NCI-H2171 treated with DMSO at 0.1 percent for 48 hours (cell line): ENCODE measurements around the gene MAPKAP1.
"Not testable (repeated sequence)": the region's sequence is repeated elsewhere in the genome, so short reads cannot be mapped to it uniquely, and the experiment has no call there.

ENCODE experiments used
- DNase-seq: peaks from one replicate; lab custom pipeline; 2025; lab: John Stamatoyannopoulos, UW

The MAPKAP1 gene

DNA sequence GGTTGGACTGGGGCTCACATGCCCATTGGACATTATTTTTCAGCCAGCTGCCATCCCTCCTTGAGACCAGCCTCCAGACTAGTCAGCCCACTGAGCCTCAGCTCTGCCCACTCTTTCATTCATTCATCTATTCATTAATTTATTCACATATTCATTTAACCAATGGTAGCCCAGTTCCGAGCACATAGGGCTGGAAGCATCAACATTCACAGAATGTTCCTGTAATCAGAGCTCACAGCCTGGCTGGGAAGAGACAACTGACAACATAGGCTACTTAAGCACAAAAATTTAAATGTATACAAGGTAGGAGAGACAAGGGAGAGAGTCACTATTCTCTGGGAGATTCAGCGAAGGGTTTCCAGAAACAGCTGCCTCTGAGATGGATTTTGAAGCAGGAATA is 23.2 kb upstream of the MAPKAP1 start:
- no peak for DNase-seq

GRCh38 chr9:125726456-125727132 is 19.6 kb upstream of the MAPKAP1 start:
- DNase-seq, result no peak

DNA sequence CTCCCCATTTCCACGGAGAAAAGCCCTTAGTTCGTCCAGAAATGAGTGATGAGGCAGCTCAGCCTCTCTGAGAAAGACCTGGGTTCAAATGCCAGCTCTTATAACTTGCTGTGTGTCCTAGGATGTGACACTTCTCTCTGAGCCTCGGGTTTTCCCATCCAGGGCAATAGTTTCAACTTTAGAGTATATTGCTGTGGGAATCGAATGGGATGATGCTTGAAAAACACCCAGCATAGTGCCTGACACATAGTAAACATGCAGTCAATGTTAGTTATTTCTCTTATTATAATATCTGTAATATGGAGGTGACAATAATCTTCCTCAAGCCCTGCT is 430 bp upstream of the MAPKAP1 start:
- no peak for DNase-seq

GRCh38 chr9:125705893-125706292 is 1.1 kb downstream of the MAPKAP1 start:
- DNase-seq, result no peak

- no peak for DNase-seq
Measured at GRCh38 chr9:125703662-125704061, 3.3 kb downstream of the MAPKAP1 start.

GRCh38 chr9:125701351-125701750 is 5.7 kb downstream of the MAPKAP1 start:
- DNase-seq, result no peak

DNA sequence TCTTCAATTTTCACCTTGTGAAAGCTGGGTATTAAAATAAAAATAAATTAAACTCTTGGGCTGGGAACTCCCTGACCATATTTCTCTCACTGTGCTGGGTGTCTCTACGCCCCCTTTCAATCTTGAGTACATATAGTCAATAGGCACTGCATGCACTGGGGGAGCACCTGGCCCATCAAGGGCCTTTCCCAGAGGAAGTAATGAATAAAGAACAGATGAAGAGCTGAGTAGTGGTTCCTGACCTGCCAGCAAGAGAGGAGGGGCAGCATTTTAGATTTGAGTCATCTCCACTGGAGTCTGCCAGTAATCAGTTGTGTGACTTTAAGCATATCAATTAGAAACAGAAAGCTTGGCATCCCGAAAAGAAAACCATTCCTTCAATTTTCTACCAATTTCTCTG is 6.2 kb downstream of the MAPKAP1 start:
- no peak for DNase-seq

DNA sequence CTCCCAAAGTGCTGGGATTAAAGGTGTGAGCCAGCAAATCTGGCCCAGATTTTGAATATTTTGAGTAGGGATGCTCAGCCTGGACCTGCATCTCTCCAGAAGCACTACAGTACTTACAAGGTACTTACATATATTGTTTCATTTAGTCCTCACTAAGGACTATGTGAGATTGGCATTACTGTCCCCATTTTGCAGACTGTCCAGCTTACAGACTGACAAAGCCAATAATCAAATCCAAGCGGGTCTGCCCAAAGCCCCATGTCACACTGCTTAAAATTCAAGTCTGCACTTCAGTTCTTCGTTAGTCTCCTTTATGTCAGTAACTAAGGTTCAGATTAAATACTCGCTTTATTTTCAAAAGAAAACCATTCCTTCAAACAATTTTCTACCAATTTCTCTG is 7.1 kb downstream of the MAPKAP1 start:
- no peak for DNase-seq

- no peak for DNase-seq
Measured at GRCh38 chr9:125696106-125696647, 10.8 kb downstream of the MAPKAP1 start.

DNA sequence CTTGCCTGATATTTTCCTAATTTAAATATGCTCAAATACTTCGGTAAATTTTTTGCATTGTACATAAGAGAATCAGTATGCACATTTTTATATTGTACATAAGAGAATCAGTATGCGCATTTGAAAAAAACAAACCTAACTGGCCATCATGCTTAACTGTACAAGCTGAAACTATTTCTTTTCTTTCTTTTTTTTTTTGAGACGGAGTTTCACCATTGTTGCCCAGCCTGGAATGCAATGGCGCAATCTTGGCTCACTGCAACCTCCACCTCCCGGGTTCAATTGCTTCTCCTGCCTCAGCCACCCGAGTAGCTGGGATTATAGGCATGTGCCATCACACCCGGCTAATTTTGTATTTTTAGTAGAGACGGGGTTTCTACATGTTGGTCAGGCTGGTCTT is 11.5 kb downstream of the MAPKAP1 start:
- not testable (repeated sequence) for DNase-seq

- no peak for DNase-seq
Measured at GRCh38 chr9:125694478-125694877, 12.5 kb downstream of the MAPKAP1 start.

GRCh38 chr9:125693492-125693891 is 13.5 kb downstream of the MAPKAP1 start:
- not testable (repeated sequence) for DNase-seq

GRCh38 chr9:125691869-125692268 is 15.1 kb downstream of the MAPKAP1 start:
- no peak for DNase-seq

- DNase-seq, result no peak
Measured at GRCh38 chr9:125690679-125691078, 16.3 kb downstream of the MAPKAP1 start.

- DNase-seq, result no peak
Measured at GRCh38 chr9:125687163-125687863, 19.7 kb downstream of the MAPKAP1 start.

DNA sequence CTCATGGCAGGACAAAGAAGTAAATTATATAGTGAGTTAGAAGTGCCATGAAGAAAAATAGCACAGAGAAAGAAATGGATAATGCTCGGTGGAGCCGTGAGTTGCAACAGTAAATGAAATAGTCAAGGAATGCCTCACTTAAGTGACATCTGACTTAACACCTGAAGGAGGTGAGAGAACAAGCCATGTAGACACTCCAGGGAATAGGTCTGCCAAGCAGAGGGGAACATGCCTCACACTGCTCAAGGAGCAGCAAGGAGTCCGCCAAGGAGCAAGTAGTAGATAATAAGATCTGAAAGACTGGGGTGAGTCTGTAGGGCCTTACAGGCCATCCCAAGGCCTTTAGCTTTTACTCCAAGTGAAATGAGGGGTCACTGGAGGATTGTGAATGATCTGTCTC is 21.8 kb downstream of the MAPKAP1 start:
- DNase-seq, result no peak

DNA sequence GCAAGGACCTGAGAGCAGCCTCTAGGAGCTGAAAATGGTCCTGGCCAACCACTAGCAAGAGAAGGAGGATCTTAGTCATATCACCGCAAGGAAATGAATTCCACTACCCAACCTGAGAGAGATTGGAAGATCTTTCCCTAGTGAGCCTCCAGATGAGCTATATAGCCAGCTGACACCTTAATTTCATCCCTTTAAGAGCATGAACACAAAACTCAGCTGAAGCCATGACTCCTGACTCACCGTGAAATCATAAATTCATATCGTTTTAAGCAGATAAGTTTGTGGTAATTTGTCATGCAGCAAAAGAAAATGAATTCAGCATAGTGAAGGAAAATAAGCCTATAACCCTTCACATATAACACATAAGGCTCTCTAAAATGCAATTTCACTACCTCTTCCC is 23.5 kb downstream of the MAPKAP1 start:
- DNase-seq, result no peak

DNA sequence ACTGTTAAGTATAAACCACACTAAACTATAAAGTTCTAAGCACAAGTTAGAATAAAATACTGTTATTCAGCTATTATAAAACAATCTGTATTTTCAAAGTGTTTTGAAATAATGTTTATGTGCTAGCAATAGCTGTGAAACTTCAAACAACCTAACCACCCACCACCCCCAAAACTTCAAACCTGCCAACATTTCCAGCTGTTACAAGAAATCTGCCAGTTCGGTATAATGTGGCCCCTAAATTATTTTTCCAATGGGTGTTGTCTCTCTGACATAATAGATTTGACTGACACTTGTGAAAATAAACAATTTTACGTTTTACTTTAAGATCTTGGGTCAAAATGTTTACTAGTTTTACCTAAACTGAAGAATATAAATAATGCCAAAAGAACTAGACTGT is 24.7 kb downstream of the MAPKAP1 start:
- no peak for DNase-seq

- no peak for DNase-seq
Measured at GRCh38 chr9:125681657-125682056, 25.4 kb downstream of the MAPKAP1 start.

DNA sequence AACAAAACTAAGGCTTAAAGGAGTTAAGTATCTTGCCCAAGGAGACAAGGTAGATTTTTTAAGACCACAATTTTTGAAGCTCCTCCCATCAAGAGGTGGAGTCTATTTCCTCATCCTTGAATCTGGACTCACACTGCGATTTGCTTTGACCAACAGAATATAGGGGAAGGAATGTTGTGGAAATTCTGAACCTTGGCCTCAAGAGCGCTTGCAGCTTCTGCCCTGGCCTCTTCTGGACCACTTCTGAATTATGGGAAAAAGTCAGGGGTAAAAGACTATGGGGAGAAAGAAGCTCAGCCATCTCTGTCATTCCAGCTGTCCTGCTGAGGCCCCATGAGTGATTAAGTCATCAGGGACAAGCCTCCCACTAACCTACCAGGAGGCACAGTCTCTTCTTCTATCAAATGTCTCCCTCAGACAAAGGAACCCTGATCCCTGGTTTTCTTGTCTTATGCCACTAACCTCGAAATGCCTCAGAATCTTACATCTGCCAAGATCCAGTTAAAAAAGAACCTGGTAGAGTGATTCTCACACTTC is 25.9 kb downstream of the MAPKAP1 start:
- DNase-seq, result no peak

- no peak for DNase-seq
Measured at GRCh38 chr9:125680445-125680844, 26.6 kb downstream of the MAPKAP1 start.

- no peak for DNase-seq
Measured at GRCh38 chr9:125679597-125680189, 27.3 kb downstream of the MAPKAP1 start.
